ENCODE measurements around the gene PACRG.

The PACRG gene

DNA sequence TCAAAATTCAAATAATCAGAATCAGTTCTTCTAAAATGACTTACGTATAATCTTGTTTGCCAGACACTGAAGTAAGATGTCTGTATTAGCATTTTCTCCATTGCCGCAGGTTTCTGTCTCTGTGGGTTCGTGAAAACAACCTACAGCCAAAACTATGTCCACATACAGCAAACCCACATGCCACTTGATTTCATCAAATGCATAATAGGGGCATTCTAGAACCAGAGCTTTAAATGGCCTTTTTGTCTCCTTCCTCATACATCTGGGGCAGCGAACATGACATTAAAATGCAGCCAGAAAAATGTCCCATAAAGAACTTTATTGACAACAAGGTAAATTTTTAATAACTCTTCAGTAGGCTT, 596.5 kb downstream of the PACRG start:
- DNase-seq = no peak

DNA sequence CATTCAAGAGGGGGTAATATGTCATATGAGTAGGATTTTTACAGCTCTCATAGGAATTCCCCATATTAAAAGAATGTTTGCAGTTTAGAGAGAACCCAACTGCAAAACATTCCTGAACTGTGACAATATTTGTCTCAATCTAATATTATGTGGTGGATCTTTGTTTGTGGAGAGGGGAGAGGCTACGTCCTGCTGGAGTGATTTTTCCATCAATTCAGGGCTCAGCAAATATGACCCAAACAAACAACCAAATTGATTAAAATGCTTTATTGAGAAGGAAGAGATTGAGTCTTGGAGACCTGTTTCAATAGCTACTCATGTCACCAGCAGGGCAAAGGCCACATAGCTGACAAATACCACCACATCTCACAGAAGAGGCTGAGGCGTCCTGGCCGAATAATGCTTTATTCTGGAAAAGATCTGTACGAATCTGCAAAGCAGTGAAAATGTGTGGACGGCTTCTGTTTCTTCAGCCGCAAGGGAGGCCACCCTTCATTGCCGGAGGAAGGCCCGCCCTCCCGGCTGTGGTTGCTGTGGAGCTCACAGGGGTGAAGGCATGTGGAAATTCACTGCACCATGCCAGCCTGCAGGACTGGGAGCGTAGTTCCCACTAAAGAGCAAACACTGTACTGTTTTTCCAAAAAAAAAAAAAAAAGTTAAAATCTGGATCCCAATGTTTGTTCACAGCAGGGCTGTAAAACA, 597.1 kb downstream of the PACRG start:
- no peak for DNase-seq

DNA sequence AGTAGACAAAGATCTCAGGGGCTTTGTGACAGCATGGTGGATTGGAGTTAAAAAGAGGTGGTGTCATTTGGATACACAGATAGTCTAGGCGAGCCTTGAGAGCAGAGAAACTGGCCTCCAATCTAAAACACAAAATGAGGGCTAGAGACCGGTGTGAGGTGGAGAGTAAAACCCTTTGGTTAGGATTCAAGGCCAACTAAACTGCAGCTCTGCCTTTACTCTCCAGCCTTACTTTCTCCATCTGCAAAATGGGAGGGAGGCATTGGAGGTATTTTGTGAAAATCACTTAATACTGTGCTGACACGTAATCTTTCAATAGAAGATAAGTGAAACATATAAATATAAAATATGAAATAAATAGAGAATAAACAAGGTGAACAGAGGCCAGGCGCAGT, 597.6 kb downstream of the PACRG start:
- no peak for DNase-seq

DNA sequence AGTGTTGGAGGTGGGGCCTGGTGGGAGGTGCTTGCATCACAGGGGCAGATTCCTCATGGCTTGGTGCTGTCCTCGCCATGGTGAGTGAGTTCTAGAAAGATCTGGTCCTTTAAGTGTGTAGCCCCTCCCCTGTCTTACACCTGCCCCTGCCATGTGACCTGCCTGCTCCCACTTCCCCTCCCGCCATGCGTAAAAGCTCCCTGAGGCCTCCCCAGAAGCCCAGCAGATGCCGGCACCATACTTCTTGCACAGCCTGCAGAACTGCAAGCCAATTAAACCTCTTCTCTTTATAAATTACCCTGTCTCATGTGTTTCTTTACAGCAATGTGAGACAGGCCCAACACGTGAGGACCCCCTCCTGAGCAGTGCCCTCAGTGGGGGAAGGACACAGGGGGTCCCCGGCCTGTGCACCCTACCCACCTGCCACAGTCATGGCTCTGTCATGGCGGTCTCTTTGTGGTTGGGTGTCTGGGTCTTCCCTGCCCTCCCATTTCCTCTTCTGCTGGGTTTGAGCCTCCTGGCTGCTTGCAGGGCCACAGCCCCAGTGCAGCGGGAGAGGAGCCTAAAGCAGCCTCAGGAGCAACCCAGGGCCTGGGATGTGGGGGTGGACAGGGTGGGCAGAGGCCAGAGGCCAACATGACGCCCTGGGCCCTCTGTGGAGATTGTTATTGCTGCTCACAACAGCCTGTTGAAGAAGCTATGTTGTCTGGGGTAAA, 599.5 kb downstream of the PACRG start:
- peak; percentile 36 for DNase-seq

DNA sequence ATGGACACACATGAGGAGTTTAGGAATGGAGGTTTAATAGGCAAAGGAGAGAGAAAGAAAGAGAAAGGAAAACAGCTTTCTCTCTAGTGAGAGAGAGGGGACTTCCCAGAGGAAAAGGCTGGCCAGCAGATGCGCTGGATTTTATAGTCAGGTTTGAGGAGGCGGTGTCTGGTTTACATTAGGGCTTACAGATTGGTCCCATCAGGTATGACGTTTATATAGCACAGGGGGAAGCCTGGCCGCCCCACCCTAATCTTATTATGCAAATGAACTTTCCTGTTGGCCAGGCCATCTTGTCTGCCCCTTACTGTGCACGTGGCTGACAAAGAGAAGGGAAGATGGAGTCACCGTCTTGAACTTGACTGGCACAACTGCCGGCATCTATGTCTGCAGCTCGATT, 600.1 kb downstream of the PACRG start:
- DNase-seq = peak; percentile 41

DNA sequence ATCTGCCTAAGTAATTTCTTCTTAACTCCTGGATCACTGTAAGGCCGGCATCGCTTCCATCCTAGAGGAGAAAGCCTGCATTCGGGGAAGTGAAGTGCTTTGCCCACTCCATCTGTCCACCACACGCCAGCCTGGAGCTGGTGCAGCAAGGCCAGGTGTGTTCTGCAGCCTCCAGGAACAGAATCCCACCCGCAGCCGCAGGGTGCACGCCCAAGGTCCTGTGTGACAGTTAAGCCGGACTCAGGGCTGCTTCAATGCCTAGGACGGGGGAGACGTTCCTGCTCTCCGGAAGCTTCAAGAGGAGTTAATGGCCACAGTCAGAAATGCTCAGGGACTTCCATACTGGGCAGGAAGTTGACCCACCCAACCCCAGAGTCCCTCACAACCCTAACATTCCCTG, 600.6 kb downstream of the PACRG start:
- DNase-seq = no peak

DNA sequence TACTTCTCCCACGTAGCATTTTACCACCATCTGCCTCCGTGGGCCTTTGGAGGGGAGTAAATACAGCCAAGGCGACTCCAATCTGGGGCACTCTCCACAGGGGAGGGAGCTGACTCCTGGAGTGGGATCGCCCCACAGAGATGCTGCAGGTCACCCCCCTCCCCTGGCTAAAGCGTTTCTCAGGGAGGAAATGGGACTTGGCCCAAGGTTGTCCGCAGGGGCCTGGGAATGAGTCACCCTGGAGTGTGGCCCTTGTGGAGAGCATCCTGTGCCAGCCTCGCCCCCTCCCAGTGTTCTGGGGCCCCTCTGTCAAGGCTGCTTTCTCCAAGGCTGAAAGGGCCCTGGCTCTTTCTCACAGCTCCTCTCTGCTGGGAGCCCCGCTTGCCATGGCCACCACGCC, 602.2 kb downstream of the PACRG start:
- DNase-seq = no peak

DNA sequence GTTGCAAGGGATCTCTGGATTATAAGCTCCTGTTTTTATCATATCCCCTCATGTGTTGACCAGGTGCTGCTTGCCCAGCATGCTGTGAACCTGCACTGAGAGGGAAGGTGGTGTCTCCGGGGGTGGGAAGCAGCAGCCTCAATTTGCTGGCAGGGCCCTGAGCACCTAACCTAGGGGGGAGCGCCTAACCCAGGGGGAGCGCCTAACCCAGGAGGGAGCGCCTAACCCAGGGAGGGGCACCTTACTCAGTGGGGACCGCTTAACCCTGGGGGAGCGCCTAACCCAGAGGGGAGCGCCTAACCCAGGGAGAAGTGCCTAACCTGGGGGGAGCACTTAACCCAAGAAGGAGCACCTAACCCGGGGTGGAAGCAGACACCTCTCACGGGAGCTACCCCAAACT, 603.5 kb downstream of the PACRG start:
- peak; percentile 41 for DNase-seq

DNA sequence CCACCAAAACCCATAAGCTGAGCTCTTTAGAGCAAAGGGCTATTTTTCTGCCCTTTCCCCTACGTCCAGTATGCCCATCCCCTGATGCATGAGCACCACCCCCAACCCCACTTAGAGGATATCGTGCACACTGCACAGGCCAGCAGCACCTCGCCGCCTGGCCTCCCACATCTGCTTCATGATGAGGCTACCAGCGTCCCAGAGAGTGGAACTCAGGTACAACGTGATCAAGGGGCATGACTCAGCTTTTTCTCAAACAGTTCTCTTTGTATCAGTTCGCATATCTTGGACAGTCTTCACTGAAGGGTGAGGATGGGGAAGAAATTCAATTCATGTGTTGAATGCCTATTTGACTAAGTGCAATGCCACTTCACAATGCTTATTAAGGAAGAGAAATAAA, 604.8 kb downstream of the PACRG start:
- DNase-seq = peak; percentile 28

DNA sequence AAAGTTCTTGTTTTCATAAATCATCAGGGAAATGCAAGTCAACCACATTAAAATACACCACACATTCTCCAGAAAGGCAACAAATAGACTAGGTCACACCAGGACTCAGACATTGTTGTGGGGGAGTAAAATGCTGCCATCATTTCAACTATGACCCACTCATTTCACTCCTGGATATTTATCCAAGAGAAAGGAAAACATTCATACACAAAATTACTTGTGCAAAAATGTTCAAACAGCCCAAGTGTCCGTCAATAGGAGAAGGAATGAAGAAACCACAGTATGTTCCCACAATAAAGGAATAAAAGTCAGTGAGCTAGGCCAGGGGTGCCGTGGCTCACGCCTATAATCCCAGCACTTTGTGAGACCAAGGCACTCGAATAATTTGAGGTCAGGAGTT, 605.3 kb downstream of the PACRG start:
- no peak for DNase-seq

DNA sequence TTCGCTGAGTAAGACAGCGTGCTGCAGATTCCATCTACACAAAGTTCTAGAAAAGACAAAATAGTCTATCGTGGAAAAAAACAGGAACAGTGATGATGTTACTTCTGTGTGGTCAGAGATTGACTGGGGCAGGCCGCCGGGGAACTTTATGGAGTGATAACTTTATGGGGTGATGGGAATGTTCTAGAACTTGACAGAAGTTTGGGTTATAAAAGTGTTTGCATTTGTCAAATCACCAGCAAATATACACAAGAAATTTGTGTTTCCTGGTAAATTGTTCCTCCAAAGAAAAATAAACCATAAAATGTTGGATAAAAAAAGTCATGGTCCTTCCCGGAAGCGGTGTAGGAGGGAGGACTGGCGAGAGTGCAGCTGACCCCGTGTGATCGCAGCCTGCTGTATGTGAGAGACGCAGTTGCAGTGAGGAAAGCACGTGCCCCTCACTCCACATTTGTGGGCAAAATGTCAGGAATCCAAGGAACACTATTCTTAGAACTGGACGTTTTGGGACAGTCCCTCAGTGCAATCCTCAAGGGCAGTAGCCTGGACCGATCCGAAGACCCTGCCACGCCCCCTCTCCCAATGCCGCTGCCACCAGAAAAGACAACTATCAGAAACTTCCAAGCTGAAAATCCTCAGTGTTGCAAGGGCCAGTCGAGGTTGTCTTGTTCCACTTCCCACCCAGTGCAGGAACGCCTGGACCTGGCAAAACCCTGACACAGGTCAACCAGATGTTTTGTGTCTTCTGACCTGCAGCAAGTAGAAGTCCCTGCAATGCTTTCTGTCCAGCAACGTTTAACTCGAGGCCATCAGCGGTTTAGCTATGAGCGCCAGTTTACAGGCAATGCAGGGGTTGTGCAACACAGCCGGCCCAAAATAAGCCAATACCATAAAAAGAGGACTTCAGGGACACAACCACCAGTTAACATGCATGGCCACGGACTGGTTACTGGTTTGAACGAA, 606.2 kb downstream of the PACRG start:
- DNase-seq = no peak

DNA sequence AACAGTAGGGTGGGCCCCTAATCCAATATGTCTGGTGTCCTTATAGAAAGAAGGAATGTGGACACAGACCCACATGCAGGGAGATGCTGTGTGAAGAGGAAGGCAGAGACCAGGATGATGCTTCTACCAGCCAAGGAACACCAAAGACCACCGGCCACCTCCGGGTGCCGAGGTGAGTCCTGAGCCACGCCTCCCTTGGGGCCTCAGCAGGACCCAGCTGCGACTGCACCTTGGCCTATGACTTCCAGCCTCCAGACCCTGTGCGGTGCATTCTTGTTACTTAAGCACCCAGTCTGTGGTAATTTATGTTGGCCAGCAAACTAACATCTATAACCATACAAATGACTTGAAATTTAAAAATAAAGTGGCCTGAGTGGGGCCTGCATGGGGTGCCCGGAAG, 607.3 kb downstream of the PACRG start:
- DNase-seq = no peak

DNA sequence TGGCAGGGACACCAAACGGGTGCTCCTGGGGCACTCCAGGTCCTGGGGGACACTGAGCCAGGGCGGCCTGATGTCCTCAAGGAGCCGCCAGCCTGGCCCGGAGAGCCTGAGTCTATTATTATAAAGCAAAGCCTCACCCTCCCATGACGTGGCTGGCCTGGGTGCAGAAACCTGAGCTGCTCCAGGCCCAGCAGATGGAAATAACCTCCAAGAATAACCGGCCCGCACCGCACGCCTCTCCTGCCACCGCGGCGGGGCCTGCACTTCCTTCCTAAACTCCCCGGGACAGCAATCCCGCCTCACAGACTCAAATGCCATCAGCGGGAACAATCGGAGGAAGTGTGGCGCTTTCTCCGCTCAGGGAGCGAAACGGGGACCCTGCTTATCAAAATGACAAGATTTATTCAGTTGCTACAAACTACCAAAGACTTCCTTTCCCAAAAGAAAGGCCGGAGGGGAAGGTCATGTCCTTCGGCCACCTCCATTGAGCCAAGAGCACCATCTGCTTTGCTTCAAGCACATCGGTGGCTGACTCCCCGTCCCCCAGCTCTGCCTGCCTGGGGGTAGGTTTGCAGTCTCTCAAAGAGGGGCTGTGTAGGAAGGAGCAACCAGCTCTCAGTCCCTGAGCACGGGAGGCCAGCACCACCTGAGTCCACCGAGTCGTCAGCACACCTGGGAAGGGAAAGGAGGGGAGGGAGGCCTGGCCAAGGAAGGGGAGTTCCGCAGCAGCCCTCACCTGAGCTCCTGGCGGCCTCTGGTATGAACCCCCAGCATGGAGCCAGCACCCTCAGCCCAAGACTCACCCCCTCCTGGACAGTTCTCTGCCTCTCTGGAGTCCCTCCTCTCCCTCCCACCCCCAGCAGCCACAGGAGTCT, 608.1 kb downstream of the PACRG start:
- DNase-seq = peak; percentile 80

DNA sequence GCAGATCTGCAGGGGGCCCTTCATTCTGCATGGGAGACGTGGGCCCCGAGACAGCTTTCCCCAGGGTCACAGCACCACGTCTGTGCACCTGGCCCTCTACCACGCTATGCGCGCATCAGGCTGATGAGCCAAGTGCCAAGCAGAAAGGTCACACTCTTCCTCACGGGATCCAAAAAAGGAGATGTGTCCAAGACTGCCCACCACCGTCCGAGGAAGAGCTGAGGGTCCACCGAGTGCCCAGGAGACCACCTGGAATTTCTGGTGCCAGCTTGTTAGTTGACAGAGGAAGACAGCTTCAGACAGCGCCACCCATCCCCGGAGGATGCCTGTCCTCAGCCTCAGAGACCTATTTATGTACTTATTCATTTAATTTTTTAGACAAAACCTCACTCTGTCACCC, 609.2 kb downstream of the PACRG start:
- peak; percentile 37 for DNase-seq

DNA sequence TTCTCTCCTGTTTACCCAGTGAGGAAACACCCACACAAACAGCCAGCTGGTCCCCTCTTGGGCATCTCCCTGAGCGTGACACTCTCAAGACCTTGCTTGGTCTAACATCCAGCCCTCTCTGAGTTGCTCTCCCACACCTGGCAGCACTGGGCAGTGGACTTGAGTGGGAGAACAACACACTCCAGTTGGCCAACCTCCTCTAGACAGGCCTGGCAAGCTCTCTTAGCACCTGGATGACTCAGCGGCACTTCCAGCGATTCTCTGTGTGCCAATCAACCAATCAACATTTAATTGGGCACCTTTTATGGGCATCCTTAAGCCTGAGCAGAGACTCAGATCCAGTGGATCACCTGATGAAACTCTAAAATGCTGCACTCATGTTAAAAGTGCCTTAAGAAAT, 610.2 kb downstream of the PACRG start:
- DNase-seq = no peak

DNA sequence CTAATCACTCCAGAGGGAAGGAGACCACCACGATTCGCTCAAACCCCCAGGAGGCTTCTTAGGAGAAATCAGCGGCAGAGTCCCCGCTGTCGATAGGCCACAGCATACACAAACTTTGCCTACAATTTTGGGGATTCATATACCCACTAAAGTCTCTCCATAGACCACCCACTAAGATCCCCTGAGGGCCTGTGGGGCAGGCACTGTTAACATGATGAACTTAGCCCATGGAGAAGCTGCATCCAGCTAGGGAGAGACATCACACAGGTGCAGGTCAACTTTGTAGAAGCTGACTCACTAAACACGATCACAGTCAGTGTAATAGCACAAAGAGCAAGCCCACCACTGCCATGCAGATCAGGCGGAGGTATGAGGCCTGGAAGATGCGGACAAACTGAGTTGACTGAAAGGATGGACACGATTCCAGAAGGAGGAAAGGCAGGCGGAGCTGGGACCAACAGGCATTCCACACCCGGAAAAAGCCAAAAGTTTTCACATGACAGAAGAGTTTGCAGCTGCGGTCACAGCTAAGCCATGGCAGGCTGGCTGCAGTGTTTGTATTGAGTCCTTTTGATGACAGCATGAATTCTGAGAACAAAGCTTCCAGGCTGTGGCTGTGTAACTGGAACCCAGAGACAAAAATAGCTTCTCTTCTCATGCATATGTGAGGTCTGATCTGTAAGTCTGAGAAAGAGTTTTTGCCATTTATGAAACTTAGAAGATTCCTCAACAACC, 611.1 kb downstream of the PACRG start:
- peak; percentile 77 for DNase-seq

DNA sequence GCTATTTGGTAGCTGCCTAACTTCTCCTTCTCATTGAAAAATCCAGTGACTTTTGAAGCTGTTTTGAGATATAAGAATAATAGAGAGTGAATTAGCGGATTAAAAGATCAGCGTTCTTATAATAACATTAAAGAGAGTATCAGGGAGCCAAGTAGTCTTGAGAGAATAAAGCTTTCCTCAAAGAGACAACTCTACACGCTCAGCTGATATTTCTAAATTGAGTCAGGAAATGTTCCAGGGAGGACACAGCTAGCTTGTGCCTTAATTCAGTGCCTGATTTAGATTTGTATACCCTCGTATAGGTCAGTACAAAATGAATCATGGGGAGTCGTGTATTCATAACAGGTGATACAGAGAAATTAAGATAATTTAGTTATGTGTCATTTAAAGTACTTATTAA, 611.7 kb downstream of the PACRG start:
- no peak for DNase-seq

DNA sequence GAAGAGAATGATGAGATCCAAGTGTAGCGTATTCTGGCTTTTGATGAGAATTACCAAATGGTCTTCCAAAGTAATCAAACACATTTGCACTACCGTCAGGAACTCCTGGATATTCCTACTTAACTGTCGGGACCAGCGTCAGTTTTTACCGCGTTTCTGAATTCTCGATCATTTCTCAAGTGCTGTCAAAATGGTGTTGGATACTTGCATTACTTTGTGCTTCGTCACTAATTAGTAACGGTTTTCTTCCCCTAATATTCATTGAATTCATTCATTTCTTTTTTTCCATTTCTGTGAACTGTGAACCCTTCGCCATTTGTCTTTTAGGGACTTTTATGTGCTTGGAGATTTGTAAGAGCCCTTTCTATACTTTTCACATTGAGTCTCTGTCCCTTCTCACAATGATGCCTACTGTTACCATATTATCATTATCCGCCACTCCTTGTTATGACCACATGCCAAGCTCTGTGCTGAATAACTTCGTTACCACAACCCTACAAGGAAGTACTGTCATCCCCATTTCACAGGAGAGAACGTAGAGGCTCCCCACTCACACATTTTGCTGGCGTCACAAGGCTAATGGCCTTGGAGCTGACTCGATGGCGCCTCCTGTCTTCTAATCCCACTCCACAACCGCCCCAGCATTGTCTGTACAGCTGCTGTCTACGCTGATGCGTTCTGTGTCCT, 612.6 kb downstream of the PACRG start:
- DNase-seq = no peak

DNA sequence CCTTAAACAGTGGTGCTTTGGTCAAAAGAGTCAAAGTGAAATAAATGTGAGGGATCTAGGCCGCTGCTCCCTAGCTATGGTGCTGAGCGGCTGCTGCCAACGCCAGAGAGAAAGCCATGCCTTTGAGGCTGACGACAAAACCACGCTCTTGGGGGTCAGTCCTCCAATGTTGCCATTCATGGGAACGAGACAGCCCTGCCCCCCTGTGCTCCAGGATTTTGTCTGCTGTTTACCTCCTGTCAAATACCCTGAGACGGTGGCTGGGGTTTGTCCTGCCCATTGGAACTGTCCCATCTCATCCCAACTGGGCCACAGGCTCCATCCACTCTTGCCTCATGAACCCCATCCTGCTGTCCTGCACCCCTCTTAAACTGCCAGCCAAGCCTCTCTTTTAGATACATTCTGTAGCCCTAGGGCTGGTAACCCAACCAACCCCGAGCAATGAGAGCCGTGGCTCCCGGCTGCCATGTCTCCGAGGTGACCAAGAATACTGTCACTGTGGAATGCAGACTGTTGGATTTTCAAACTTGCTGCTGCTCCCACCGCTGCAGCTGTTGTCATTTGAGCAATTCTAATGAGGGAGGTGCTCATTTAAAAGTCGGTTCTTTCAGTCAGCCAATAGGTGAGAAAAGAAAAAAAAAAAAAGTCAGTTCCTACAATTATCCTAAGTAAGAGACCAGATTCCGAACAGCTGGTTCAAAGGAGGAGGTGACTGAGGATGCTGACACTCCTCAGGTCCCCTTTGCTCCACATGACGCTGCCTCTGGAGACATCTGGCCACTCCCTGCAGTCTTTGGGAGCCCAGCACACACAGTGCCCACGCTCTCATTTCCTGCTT, 613.7 kb downstream of the PACRG start:
- DNase-seq = no peak

Measured in right forelimb (tissue), 1 donor.